ENCODE measurements around the gene CTRB2.

The CTRB2 gene

GRCh38 chr16:75192606-75193264 is 14.2 kb downstream of the CTRB2 start:
- H3K27ac ChIP-seq: no peak overlapping the region
- H3K4me3 ChIP-seq: no peak overlapping the region

- H3K4me3 ChIP-seq: no peak overlapping the region
- no peak overlapping the region for H3K27ac ChIP-seq
Measured at GRCh38 chr16:75189638-75190245, 17.2 kb downstream of the CTRB2 start.

GRCh38 chr16:75188832-75189477 is 18.0 kb downstream of the CTRB2 start:
- Histone ChIP-seq H3K27ac (no peak overlapping the region), H3K4me3 (no peak overlapping the region)

- no peak overlapping the region for H3K4me3 ChIP-seq
- no peak overlapping the region for H3K27ac ChIP-seq
Measured at GRCh38 chr16:75181630-75182029, 25.3 kb downstream of the CTRB2 start.

GRCh38 chr16:75179208-75179607 is 27.8 kb downstream of the CTRB2 start:
- no peak overlapping the region for H3K27ac ChIP-seq
- no peak overlapping the region for H3K4me3 ChIP-seq

- H3K27ac ChIP-seq: no peak overlapping the region
- no peak overlapping the region for H3K4me3 ChIP-seq
Measured at GRCh38 chr16:75176926-75177325, 30.0 kb downstream of the CTRB2 start.

- H3K27ac ChIP-seq: no peak overlapping the region
Measured at GRCh38 chr16:75175074-75175473, 31.9 kb downstream of the CTRB2 start.

GRCh38 chr16:75172578-75172977 is 34.4 kb downstream of the CTRB2 start:
- Histone ChIP-seq H3K27ac (no peak overlapping the region), H3K4me3 (no peak overlapping the region)

More at GRCh38 chr16:75175074-75175473, 31.9 kb downstream of the CTRB2 start:
- no peak overlapping the region for H3K4me3 ChIP-seq

GRCh38 chr16:75169899-75170405 is 37.0 kb downstream of the CTRB2 start:
- Histone ChIP-seq H3K27ac (no peak overlapping the region), H3K4me3 (no peak overlapping the region)

- no peak overlapping the region for H3K27ac ChIP-seq
- no peak overlapping the region for H3K4me3 ChIP-seq
Measured at GRCh38 chr16:75160386-75160785, 46.6 kb downstream of the CTRB2 start.
